MCF 10A (cell line): ENCODE measurements around the gene KNDC1. TPM values are rescaled to one million over a fixed set of nuclear protein-coding genes. Genes with fewer than 3 reads are reported as not detected.

Experiments
- BruUV-seq: library from RNA; stranded (reverse); fragments of 400-500 nt; replicated peaks from 2 replicates; lab custom pipeline; 2021; lab: Mats Ljungman, UMichigan
- CTCF ChIA-PET: fragments of 300-600 bp; sonication (Branson Sonifier 250); formaldehyde crosslinking; extraction: SDS; loops from one replicate; lab custom pipeline; 2021; ENCODE audit warnings: antibody characterized with exemption, inconsistent platforms; lab: Yijun Ruan, JAX
- POLR2A ChIA-PET: fragments of 300-600, 350-650 bp; sonication (Branson Sonifier 250); formaldehyde crosslinking; extraction: SDS; loops from one replicate; lab custom pipeline; 2020; ENCODE audit warnings: antibody characterized with exemption, inconsistent platforms; lab: Yijun Ruan, JAX
- DNase-seq: peaks from one replicate; pipeline ENCODE4 v3.0.0-alpha.2; 2018; ENCODE audit not compliant: unreplicated experiment
- H3K27ac Mint-ChIP-seq: one replicate; pipeline ENCODE4 v1.8.0; 2022; ENCODE audit warnings: mild to moderate bottlenecking, low read depth, mixed read lengths; ENCODE audit not compliant: unreplicated experiment
- H3K27me3 Mint-ChIP-seq: one replicate; pipeline ENCODE4 v1.8.0; 2022; ENCODE audit warnings: mixed read lengths; ENCODE audit not compliant: insufficient read depth, unreplicated experiment
- H3K36me3 Mint-ChIP-seq: one replicate; pipeline ENCODE4 v1.8.0; 2022; ENCODE audit warnings: mild to moderate bottlenecking, moderate library complexity, mixed read lengths; ENCODE audit not compliant: insufficient read depth, unreplicated experiment
- H3K4me1 Mint-ChIP-seq: one replicate; pipeline ENCODE4 v1.8.0; 2022; ENCODE audit warnings: mixed read lengths; ENCODE audit not compliant: insufficient read depth, unreplicated experiment
- H3K4me3 Mint-ChIP-seq: one replicate; pipeline ENCODE4 v1.8.0; 2022; ENCODE audit warnings: mild to moderate bottlenecking, moderate library complexity, mixed read lengths; ENCODE audit not compliant: unreplicated experiment
- H3K9me3 Mint-ChIP-seq: one replicate; pipeline ENCODE4 v1.8.0; 2022; ENCODE audit warnings: mixed read lengths; ENCODE audit not compliant: unreplicated experiment
- intact Hi-C: fragments of 100-400 bp; cut with micrococcal nuclease; formaldehyde crosslinking; loops from 2 replicates; pipeline ENCODE4 v1.14.1; 2022
- total RNA-seq: library from RNA; stranded (reverse); gene quantifications from 2 replicates; pipeline ENCODE4 v1.2.3, GENCODE V29; 2022
- TF ChIP-seq, protein P1 (sequence below): fragments of 200-600 bp; IDR thresholded peaks from one replicate; pipeline ENCODE4 v1.8.0; 2022; ENCODE audit warnings: antibody characterized with exemption, mild to moderate bottlenecking; ENCODE audit not compliant: unreplicated experiment

KNDC1 gene
- total RNA-seq, 1 experiment from 2014 or later, result 2.1 TPM

- H3K27me3 Mint-ChIP-seq, result peaks cover 3% of the 10 kb centered on the region
- H3K4me1 Mint-ChIP-seq, result no peaks in the 10 kb centered on the region
- ChIA-PET CTCF (interaction anchor here (1.5 kb wide), 1 partner anchor 14 kb away, joined by 4 read pairs; no protein-coding TSS in a partner anchor), POLR2A (interaction anchor here (1.0 kb wide), 1 partner anchor 10 kb away, joined by 3 read pairs; no protein-coding TSS in a partner anchor)
- DNase-seq, result no peak
- H3K4me3 Mint-ChIP-seq, result no peak overlapping the region
- no peaks in the 10 kb centered on the region for H3K36me3 Mint-ChIP-seq
- H3K9me3 Mint-ChIP-seq, result peaks cover 3% of the 10 kb centered on the region
- no TSS peak for BruUV-seq
- H3K27ac Mint-ChIP-seq, result no peak overlapping the region
- TF ChIP-seq, protein P1, sequence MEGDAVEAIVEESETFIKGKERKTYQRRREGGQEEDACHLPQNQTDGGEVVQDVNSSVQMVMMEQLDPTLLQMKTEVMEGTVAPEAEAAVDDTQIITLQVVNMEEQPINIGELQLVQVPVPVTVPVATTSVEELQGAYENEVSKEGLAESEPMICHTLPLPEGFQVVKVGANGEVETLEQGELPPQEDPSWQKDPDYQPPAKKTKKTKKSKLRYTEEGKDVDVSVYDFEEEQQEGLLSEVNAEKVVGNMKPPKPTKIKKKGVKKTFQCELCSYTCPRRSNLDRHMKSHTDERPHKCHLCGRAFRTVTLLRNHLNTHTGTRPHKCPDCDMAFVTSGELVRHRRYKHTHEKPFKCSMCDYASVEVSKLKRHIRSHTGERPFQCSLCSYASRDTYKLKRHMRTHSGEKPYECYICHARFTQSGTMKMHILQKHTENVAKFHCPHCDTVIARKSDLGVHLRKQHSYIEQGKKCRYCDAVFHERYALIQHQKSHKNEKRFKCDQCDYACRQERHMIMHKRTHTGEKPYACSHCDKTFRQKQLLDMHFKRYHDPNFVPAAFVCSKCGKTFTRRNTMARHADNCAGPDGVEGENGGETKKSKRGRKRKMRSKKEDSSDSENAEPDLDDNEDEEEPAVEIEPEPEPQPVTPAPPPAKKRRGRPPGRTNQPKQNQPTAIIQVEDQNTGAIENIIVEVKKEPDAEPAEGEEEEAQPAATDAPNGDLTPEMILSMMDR, result no peak
- intact Hi-C loops, result no loop called here
Observed at GRCh38 chr10:133157662-133158436, 2.2 kb upstream of the KNDC1 start.

GRCh38 chr10:133158437-133158755 is 1.6 kb upstream of the KNDC1 start:
- ChIA-PET CTCF (no interaction called here), POLR2A (no interaction called here)
- DNase-seq, result no peak
- H3K4me1 Mint-ChIP-seq, result no peaks in the 10 kb centered on the region
- peaks cover 5% of the 10 kb centered on the region for H3K9me3 Mint-ChIP-seq
- no peaks in the 10 kb centered on the region for H3K27me3 Mint-ChIP-seq
- no peaks in the 10 kb centered on the region for H3K36me3 Mint-ChIP-seq
- no TSS peak for BruUV-seq
- intact Hi-C loops, result no loop called here
- TF ChIP-seq, protein P1, result no peak
- no peak overlapping the region for H3K4me3 Mint-ChIP-seq
- H3K27ac Mint-ChIP-seq, result no peak overlapping the region

GRCh38 chr10:133158756-133159610 is 1.0 kb upstream of the KNDC1 start:
- H3K27me3 Mint-ChIP-seq, result no peaks in the 10 kb centered on the region
- intact Hi-C loops, result no loop called here
- TF ChIP-seq, protein P1, result no peak
- ChIA-PET POLR2A (no interaction called here), CTCF (no interaction called here)
- no peak overlapping the region for H3K4me3 Mint-ChIP-seq
- no peaks in the 10 kb centered on the region for H3K36me3 Mint-ChIP-seq
- H3K4me1 Mint-ChIP-seq, result no peaks in the 10 kb centered on the region
- no peak overlapping the region for H3K27ac Mint-ChIP-seq
- no peak for DNase-seq
- H3K9me3 Mint-ChIP-seq, result peaks cover 5% of the 10 kb centered on the region
- BruUV-seq, result no TSS peak

DNA sequence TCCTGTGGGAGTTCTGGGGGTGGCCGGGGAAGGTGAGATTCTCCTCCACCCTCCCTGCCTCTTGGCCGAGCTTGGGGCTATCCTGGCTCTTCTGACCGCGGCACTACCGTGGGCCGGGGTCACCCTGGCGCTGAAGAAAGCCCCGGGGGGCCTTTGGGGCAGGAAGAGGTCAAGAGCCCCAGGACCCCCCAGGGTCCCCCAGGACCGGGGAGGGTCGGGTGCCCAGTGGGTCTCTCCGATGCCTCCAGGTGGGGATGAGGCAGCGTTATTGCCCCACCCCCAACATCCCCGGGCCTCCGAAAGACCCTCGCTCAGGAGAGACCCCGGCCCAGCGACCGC is 439 bp upstream of the KNDC1 start:
- ChIA-PET CTCF (no interaction called here), POLR2A (no interaction called here)
- H3K9me3 Mint-ChIP-seq, result peaks cover 5% of the 10 kb centered on the region
- H3K36me3 Mint-ChIP-seq, result no peaks in the 10 kb centered on the region
- H3K27ac Mint-ChIP-seq, result no peak overlapping the region
- TF ChIP-seq, protein P1, result no peak
- no peaks in the 10 kb centered on the region for H3K4me1 Mint-ChIP-seq
- no peak for DNase-seq
- BruUV-seq, result no TSS peak
- H3K4me3 Mint-ChIP-seq, result no peak overlapping the region
- H3K27me3 Mint-ChIP-seq, result no peaks in the 10 kb centered on the region
- intact Hi-C loops, result no loop called here
